Endothelial cell of umbilical vein (primary cell): Measurements from ENCODE around the gene MOGAT1. TPM values are rescaled to one million over a fixed set of nuclear protein-coding genes. Genes with fewer than 3 reads are reported as not detected.

ENCODE experiments used
- BruUV-seq: library from RNA; stranded (reverse); fragments of 400-500 nt; replicated peaks from 2 replicates; lab custom pipeline; 2021; lab: Mats Ljungman, UMichigan
- CTCF ChIA-PET: fragments of 300-600, 350-600 bp; sonication (Branson Sonifier 250); formaldehyde crosslinking; loops from one replicate; lab custom pipeline; 2021; ENCODE audit warnings: antibody characterized with exemption, inconsistent platforms; lab: Charles Lee
- POLR2A ChIA-PET: fragments of 300-600, 350-600 bp; sonication (Branson Sonifier 250); formaldehyde crosslinking; loops from one replicate; lab custom pipeline; 2021; ENCODE audit warnings: antibody characterized with exemption, inconsistent platforms; lab: Charles Lee
- DNase-seq: peaks from one replicate; pipeline ENCODE4 v3.0.0-alpha.2; 2011; ENCODE audit warnings: low read depth, low spot score
- FAIRE-seq: peaks from 2 replicates; lab custom pipeline; 2011; peaks lifted over from hg19 to GRCh38; lab: Jason Lieb, UNC
- H2AFZ ChIP-seq: 2 replicates; pipeline ENCODE4 v1.6.0; 2012; ENCODE audit warnings: low read depth, low read length, control low read depth, inconsistent platforms
- H3K27ac ChIP-seq: 2 replicates; pipeline ENCODE4 v1.5.1; 2011; ENCODE audit warnings: low read depth, mild to moderate bottlenecking, control low read depth, low read length, moderate library complexity; ENCODE audit not compliant: insufficient read depth
- H3K27me3 ChIP-seq, 2 experiments: 2 replicates each; pipeline versions ENCODE4 v1.6.0 to v1.6.1; 2011; ENCODE audit warnings: low read length in 2 of 2, mixed read lengths in 1 of 2; ENCODE audit not compliant: control insufficient read depth in 2 of 2, insufficient read depth in 2 of 2
- H3K36me3 ChIP-seq, 2 experiments: 2 replicates in 1 of 2; 3 replicates in 1 of 2; pipeline ENCODE4 v1.5.1; 2011; ENCODE audit warnings: low read length in 2 of 2, mild to moderate bottlenecking in 1 of 2, moderate library complexity in 1 of 2; ENCODE audit not compliant: control insufficient read depth in 2 of 2, insufficient read depth in 2 of 2; ENCODE audit errors: extremely low read depth in 1 of 2
- H3K4me1 ChIP-seq: 3 replicates; pipeline ENCODE4 v1.5.1; 2011; ENCODE audit warnings: mild to moderate bottlenecking, low read length; ENCODE audit not compliant: control insufficient read depth, insufficient read depth; ENCODE audit errors: extremely low read depth
- H3K4me2 ChIP-seq: 2 replicates; pipeline ENCODE4 v1.6.1; 2011; ENCODE audit warnings: low read length, control low read depth, mixed read lengths; ENCODE audit not compliant: insufficient read depth
- H3K4me3 ChIP-seq, 3 experiments: fragments of 200-600 bp in 1 of 3; sonication (generic), shearing (Covaris generic) in 1 of 3; replicated peaks in 1 of 3; 2 replicates each; pipeline ENCODE4 v1.5.1; 2011 to 2016; ENCODE audit warnings: control low read depth in 3 of 3, low read length in 3 of 3, mild to moderate bottlenecking in 2 of 3, inconsistent platforms in 1 of 3, low read depth in 1 of 3, moderate library complexity in 1 of 3; ENCODE audit not compliant: insufficient read depth in 1 of 3
- H3K79me2 ChIP-seq: 2 replicates; pipeline ENCODE4 v1.6.0; 2012; ENCODE audit warnings: low read length, inconsistent platforms; ENCODE audit not compliant: control insufficient read depth, insufficient read depth
- H3K9ac ChIP-seq: replicated peaks from 2 replicates; pipeline ENCODE3; 2011; ENCODE audit warnings: low read length, control low read depth; ENCODE audit not compliant: insufficient read depth; ENCODE audit errors: extremely low read depth
- H3K9me1 ChIP-seq: replicated peaks from 3 replicates; pipeline ENCODE4 v1.6.0; 2011; ENCODE audit warnings: mild to moderate bottlenecking, low read length; ENCODE audit not compliant: control insufficient read depth, insufficient read depth; ENCODE audit errors: extremely low read depth
- H3K9me3 ChIP-seq: replicated peaks from 2 replicates; pipeline ENCODE4 v1.5.1; 2012; ENCODE audit warnings: low read length, inconsistent platforms; ENCODE audit not compliant: control insufficient read depth, insufficient read depth
- H4K20me1 ChIP-seq: replicated peaks from 2 replicates; pipeline ENCODE3; 2011; ENCODE audit warnings: mild to moderate bottlenecking, low read length; ENCODE audit not compliant: control insufficient read depth, insufficient read depth; ENCODE audit errors: extremely low read depth
- EZH2 ChIP-seq: IDR thresholded peaks from 2 replicates; pipeline ENCODE4 v1.6.1; 2012; ENCODE audit warnings: borderline replicate concordance, low read depth, mild to moderate bottlenecking, moderate library complexity, low read length, inconsistent platforms; ENCODE audit not compliant: severe bottlenecking
- FOS ChIP-seq: IDR thresholded peaks from 2 replicates; pipeline ENCODE4 v1.6.1; 2011; ENCODE audit warnings: mild to moderate bottlenecking, low read length, moderate library complexity, borderline replicate concordance; ENCODE audit not compliant: insufficient read depth
- GATA2 ChIP-seq: IDR thresholded peaks from 2 replicates; pipeline ENCODE4 v1.7.0; 2011; ENCODE audit warnings: low read depth, mild to moderate bottlenecking, moderate library complexity, mixed read lengths, low read length; ENCODE audit not compliant: insufficient read length, insufficient read depth
- JUN ChIP-seq: IDR thresholded peaks from 2 replicates; pipeline ENCODE4 v1.6.1; 2011; ENCODE audit warnings: borderline replicate concordance, low read depth; ENCODE audit not compliant: insufficient read length, insufficient read depth
- MYC ChIP-seq: IDR thresholded peaks from one replicate; pipeline ENCODE4 v1.6.1; 2011; ENCODE audit warnings: mild to moderate bottlenecking, low read depth, low read length
- POLR2A ChIP-seq: IDR thresholded peaks from 2 replicates; pipeline ENCODE4 v1.6.1; 2012; ENCODE audit warnings: low read depth, mild to moderate bottlenecking, control low read depth, low read length
- POLR2AphosphoS5 ChIP-seq: IDR thresholded peaks from 2 replicates; pipeline ENCODE4 v1.6.1; 2012; ENCODE audit warnings: low read depth, mild to moderate bottlenecking, control low read depth, low read length, moderate library complexity; ENCODE audit not compliant: insufficient read depth
- dilution Hi-C: fragments of 300-500 bp; cut with MboI; formaldehyde crosslinking; loops from one replicate; pipeline ENCODE4 v1.15.0; 2019; ENCODE audit warnings: low sequenced_read_pairs; ENCODE audit not compliant: extremely low pct_ligation_motif_present
- intact Hi-C: fragments of 100-400 bp; cut with micrococcal nuclease; formaldehyde crosslinking; loops from one replicate; pipeline ENCODE4 v1.10.0; 2022
- polyA plus RNA-seq, 4 experiments: library from polyadenylated mRNA; depleted of rRNA in 3 of 4; stranded (reverse) in 3 of 4; unstranded in 1 of 4; fragments of >200 nt; gene quantifications; 2 replicates each; pipeline versions ENCODE4 v1.2.1 to v1.2.3, GENCODE V29; 2011 to 2012; ENCODE audit warnings: missing spikeins in 1 of 4
- total RNA-seq: library from RNA; stranded (reverse); gene quantifications from 2 replicates; pipeline ENCODE4 v1.2.3, GENCODE V29; 2021
- TF ChIP-seq, protein P1 (sequence below): IDR thresholded peaks from 2 replicates; pipeline ENCODE4 v1.6.1; 2011; ENCODE audit not compliant: insufficient read depth, insufficient read length
- TF ChIP-seq, protein P2 (sequence below), 2 donors: IDR thresholded peaks; 1 replicate in 1 of 2; 2 replicates in 1 of 2; pipeline ENCODE4 v1.5.1; 2011; ENCODE audit warnings: low read length in 2 of 2, mild to moderate bottlenecking in 2 of 2, moderate library complexity in 2 of 2, control low read depth in 1 of 2, inconsistent platforms in 1 of 2, low read depth in 1 of 2; ENCODE audit not compliant: insufficient read depth in 1 of 2; ENCODE audit errors: extremely low read depth in 1 of 2

Gene MOGAT1
- total and polyA plus RNA-seq, 2 donors (not counting 3 experiments of a cell fraction or from before 2014, with no cell fraction given): not detected

DNA sequence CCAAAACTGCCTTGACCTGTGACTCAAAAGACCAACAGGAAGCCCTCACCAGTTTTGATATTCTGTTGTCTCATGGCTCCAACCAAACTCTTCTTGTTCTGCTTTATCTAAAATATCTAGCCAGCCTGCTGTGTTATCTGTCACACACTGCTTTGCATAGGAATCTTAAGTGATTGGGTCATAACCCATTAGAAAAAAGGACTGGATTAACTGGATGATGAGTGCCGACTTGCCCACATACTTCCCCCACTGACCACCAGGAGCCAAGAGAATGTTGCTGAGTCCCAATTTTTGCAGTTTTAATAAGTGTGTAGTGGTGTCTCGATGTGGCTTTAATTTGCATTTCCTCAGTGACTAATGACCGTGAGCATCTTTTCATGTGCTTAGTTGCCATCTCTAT is 6.5 kb downstream of the MOGAT1 start:
- dilution Hi-C loops (no loop called here), intact Hi-C loops (no loop called here)
- Histone ChIP-seq H2AFZ (no peak overlapping the region), H3K9ac (no peak overlapping the region), H4K20me1 (no peaks in the 10 kb centered on the region), H3K36me3 (no peaks in the 10 kb centered on the region), H3K9me3 (no peaks in the 10 kb centered on the region), H3K27ac (no peak overlapping the region), H3K9me1 (no peaks in the 10 kb centered on the region), H3K4me1 (no peaks in the 10 kb centered on the region), H3K79me2 (no peaks in the 10 kb centered on the region), H3K4me3 (no peak overlapping the region), H3K4me2 (no peak overlapping the region), H3K27me3 (peaks cover 24 to 29% of the 10 kb centered on the region in 2 experiments)
- ChIA-PET CTCF (interaction anchor here (1.4 to 2.0 kb wide), 2 partner anchors 13 to 225 kb away, joined by 3 to 13 read pairs; no protein-coding TSS in a partner anchor), POLR2A (no interaction called here)
- DNase-seq (no peak), FAIRE-seq (no peak)
- no TSS peak for BruUV-seq
- TF ChIP-seq, protein P1, sequence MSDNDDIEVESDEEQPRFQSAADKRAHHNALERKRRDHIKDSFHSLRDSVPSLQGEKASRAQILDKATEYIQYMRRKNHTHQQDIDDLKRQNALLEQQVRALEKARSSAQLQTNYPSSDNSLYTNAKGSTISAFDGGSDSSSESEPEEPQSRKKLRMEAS: no peak
- TF ChIP-seq POLR2AphosphoS5 (no peak), JUN (no peak), FOS (no peak), GATA2 (no peak), MYC (no peak), POLR2A (no peak), EZH2 (no peak)
- TF ChIP-seq, protein P2, sequence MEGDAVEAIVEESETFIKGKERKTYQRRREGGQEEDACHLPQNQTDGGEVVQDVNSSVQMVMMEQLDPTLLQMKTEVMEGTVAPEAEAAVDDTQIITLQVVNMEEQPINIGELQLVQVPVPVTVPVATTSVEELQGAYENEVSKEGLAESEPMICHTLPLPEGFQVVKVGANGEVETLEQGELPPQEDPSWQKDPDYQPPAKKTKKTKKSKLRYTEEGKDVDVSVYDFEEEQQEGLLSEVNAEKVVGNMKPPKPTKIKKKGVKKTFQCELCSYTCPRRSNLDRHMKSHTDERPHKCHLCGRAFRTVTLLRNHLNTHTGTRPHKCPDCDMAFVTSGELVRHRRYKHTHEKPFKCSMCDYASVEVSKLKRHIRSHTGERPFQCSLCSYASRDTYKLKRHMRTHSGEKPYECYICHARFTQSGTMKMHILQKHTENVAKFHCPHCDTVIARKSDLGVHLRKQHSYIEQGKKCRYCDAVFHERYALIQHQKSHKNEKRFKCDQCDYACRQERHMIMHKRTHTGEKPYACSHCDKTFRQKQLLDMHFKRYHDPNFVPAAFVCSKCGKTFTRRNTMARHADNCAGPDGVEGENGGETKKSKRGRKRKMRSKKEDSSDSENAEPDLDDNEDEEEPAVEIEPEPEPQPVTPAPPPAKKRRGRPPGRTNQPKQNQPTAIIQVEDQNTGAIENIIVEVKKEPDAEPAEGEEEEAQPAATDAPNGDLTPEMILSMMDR (IDR thresholded peaks at IDR 0.05; ENCODE audit: extremely low read depth in 1 of 2, insufficient read depth in 1 of 2, low read depth in 1 of 2, low read length in 2 of 2): no peak
